ENCODE data around the gene KRT76. TPM values are rescaled to one million over a fixed set of nuclear protein-coding genes. Genes with fewer than 3 reads are reported as not detected.
"Not testable (repeated sequence)": the region's sequence is repeated elsewhere in the genome, so short reads cannot be mapped to it uniquely, and the experiment has no call there.

Gene KRT76
- total RNA-seq, 4 donors from 2014 or later: not detected

DNA sequence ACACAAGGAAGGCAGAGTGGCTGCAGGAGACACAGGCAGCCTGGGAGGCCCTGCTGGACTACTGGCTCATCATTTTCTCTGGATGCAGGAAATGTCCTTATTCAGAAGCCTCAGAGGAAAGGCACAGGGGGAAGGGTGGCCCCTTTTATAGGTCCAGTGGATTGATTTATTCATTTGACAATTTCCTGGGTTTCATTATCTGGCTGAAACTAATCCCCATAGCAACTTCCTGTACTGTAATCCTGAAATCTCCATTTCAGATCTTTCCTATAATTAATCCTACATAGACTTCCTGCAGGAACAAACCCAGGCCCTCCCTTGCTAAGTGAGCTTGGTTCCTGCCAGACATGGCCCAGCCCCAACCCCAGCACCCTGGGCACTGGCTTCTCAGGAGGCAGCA is 23.0 kb downstream of the KRT76 start:
- TF ChIP-seq EP300 (IDR thresholded peaks at IDR 0.05): no peak
- TF ChIP-seq POLR2AphosphoS5 (IDR thresholded peaks at IDR 0.05): no peak
- no peak for TF ChIP-seq POLR2A (IDR thresholded peaks at IDR 0.05; ENCODE audit: low read depth)
- TF ChIP-seq, protein P1, sequence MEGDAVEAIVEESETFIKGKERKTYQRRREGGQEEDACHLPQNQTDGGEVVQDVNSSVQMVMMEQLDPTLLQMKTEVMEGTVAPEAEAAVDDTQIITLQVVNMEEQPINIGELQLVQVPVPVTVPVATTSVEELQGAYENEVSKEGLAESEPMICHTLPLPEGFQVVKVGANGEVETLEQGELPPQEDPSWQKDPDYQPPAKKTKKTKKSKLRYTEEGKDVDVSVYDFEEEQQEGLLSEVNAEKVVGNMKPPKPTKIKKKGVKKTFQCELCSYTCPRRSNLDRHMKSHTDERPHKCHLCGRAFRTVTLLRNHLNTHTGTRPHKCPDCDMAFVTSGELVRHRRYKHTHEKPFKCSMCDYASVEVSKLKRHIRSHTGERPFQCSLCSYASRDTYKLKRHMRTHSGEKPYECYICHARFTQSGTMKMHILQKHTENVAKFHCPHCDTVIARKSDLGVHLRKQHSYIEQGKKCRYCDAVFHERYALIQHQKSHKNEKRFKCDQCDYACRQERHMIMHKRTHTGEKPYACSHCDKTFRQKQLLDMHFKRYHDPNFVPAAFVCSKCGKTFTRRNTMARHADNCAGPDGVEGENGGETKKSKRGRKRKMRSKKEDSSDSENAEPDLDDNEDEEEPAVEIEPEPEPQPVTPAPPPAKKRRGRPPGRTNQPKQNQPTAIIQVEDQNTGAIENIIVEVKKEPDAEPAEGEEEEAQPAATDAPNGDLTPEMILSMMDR (IDR thresholded peaks at IDR 0.05): no peak
- H3K27ac ChIP-seq (replicated peaks in 1 of 4): no peak overlapping the region
- H3K27me3 ChIP-seq: peaks cover 0 to 55% (median 0%) of the 10 kb centered on the region in 4 donors
- no peak for DNase-seq (ENCODE audit: extremely low spot score)
- intact Hi-C loops (cut with DNase I): no loop called here
- H3K4me1 ChIP-seq: no peaks in the 10 kb centered on the region
- no peak overlapping the region for H3K4me3 ChIP-seq
- H3K9me3 ChIP-seq: no peaks in the 10 kb centered on the region
- H3K36me3 ChIP-seq: no peaks in the 10 kb centered on the region

GRCh38 chr12:52753283-52753682 is 23.9 kb downstream of the KRT76 start:
- Histone ChIP-seq H3K27me3 (peaks cover 0 to 55% (median 0%) of the 10 kb centered on the region in 4 donors), H3K36me3 (no peaks in the 10 kb centered on the region), H3K4me1 (no peaks in the 10 kb centered on the region), H3K27ac (replicated peaks in 1 of 4) (no peak overlapping the region), H3K9me3 (no peaks in the 10 kb centered on the region), H3K4me3 (no peak overlapping the region)
- no peak for DNase-seq (ENCODE audit: extremely low spot score)
- 75% methylated on average over 3 of the region's 3 CpGs for WGBS
- no peak for TF ChIP-seq POLR2AphosphoS5 (IDR thresholded peaks at IDR 0.05)
- no peak for TF ChIP-seq EP300 (IDR thresholded peaks at IDR 0.05)
- TF ChIP-seq, protein P1 (IDR thresholded peaks at IDR 0.05): no peak
- no peak for TF ChIP-seq POLR2A (IDR thresholded peaks at IDR 0.05; ENCODE audit: low read depth)
- intact Hi-C loops (cut with DNase I): no loop called here

DNA sequence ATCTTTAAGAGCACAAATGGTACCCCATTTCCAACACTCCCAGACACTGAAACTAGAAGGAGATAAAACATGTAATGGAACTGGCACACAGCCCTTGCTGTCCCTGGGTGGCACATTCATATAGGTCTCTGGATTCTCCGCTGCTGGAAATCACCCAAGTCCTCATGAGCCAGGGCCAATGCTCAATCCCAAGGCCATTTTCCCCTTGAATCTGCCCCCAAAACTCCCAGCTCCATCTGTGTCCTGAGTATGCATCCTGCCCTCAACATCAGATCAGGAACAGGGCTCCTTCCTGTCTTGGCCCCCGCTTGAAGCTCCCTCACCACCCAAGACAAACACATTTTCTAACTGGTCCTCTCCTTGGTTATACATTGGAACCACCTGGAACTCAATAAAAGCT is 24.6 kb downstream of the KRT76 start:
- H3K36me3 ChIP-seq: no peaks in the 10 kb centered on the region
- H3K27ac ChIP-seq (replicated peaks in 1 of 4): no peak overlapping the region
- H3K4me3 ChIP-seq: no peak overlapping the region
- TF ChIP-seq, protein P1 (IDR thresholded peaks at IDR 0.05): no peak
- TF ChIP-seq EP300 (IDR thresholded peaks at IDR 0.05): no peak
- TF ChIP-seq POLR2AphosphoS5 (IDR thresholded peaks at IDR 0.05): no peak
- TF ChIP-seq POLR2A (IDR thresholded peaks at IDR 0.05; ENCODE audit: low read depth): no peak
- WGBS: 90% methylated on average over 2 of the region's 2 CpGs
- H3K9me3 ChIP-seq: no peaks in the 10 kb centered on the region
- H3K27me3 ChIP-seq: peaks cover 0 to 53% (median 0%) of the 10 kb centered on the region in 4 donors
- intact Hi-C loops (cut with DNase I): no loop called here
- DNase-seq (ENCODE audit: extremely low spot score): no peak
- H3K4me1 ChIP-seq: no peaks in the 10 kb centered on the region

- no peak overlapping the region for H3K27ac ChIP-seq (replicated peaks in 1 of 4)
- H3K4me1 ChIP-seq: no peaks in the 10 kb centered on the region
- peaks cover 0 to 55% (median 0%) of the 10 kb centered on the region in 4 donors for H3K27me3 ChIP-seq
- no peak for DNase-seq (ENCODE audit: extremely low spot score)
- no peaks in the 10 kb centered on the region for H3K36me3 ChIP-seq
- intact Hi-C loops (cut with DNase I): no loop called here
- no peaks in the 10 kb centered on the region for H3K9me3 ChIP-seq
- H3K4me3 ChIP-seq: no peak overlapping the region
- TF ChIP-seq, protein P1 (IDR thresholded peaks at IDR 0.05): no peak
- TF ChIP-seq EP300 (IDR thresholded peaks at IDR 0.05) (no peak), POLR2A (IDR thresholded peaks at IDR 0.05; ENCODE audit: low read depth) (no peak), POLR2AphosphoS5 (IDR thresholded peaks at IDR 0.05) (no peak)
Observed at GRCh38 chr12:52751795-52752194, 25.4 kb downstream of the KRT76 start.

DNA sequence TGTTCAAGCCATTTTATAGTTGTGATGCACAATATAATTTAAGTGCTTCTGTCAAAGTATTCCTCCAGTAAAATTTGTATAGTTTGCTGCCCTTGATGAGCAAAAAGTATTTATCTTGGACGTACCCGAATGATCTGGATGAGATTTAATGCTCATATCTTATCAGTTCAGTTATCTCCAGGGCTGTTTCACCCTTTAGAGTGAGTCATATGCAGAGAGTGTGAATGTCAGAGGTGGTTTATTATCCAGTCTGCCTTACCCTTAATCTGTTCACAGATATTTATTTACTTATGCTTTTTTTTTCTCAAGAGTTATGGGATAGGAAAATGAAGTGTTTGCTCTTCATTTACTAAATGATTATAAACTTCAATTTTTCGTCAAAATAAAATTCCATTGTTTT is 26.6 kb downstream of the KRT76 start:
- 77% methylated on average over 3 of the region's 3 CpGs for WGBS
- H3K27ac ChIP-seq (replicated peaks in 1 of 4); DNase-seq (ENCODE audit: extremely low spot score); H3K36me3 ChIP-seq; intact Hi-C loops (cut with DNase I); H3K4me3 ChIP-seq; H3K9me3 ChIP-seq; H3K4me1 ChIP-seq: not testable (repeated sequence)
- peaks cover 0 to 51% (median 0%) of the 10 kb centered on the region in 4 donors for H3K27me3 ChIP-seq

Data from esophagus muscularis mucosa (tissue), 4 donors.